Smooth muscle cell of the brain vasculature (primary cell): ENCODE measurements around the gene OR6F1.
"Not testable (repeated sequence)": the region's sequence is repeated elsewhere in the genome, so short reads cannot be mapped to it uniquely, and the experiment has no call there.

Experiments used
- DNase-seq: peaks from one replicate; pipeline ENCODE4 v3.0.0-alpha.2; 2012; ENCODE audit warnings: low read depth, low spot score

OR6F1 gene

GRCh38 chr1:247716546-247716945 lies at the start of gene OR6F1:
Gene OR6F1 (minus strand): TSS chr1:247716646. CDS start chr1:247712755, 3,891 bp downstream.
- no peak for DNase-seq

- DNase-seq = no peak
Observed at GRCh38 chr1:247760456-247760855, 44.0 kb upstream of the OR6F1 start, which contains the start of gene OR1C1. Gene OR1C1 (minus strand): TSS chr1:247760556. CDS start chr1:247758406, 2,150 bp downstream.

GRCh38 chr1:247754311-247754710 lies 37.9 kb upstream of the OR6F1 start:
- not testable (repeated sequence) for DNase-seq

DNA sequence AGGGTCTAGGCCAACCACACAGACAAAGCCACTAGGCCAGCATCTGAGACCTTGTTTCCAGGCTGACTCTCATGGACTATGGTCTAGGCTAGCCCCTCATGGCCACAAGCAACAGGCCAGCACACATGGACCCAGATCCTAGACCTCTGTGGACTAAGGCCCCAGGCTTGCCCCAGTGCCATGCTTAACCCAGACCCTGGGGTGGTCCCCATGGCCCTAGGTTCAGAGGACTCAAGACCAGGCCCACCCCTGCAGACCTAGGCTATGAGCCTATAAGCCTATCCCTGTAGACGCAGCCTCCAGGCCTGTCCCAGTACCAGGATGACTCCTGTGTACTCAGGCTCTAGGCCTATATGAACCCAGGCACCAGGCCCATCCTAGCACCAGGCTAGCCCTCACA lies 33.4 kb upstream of the OR6F1 start:
- DNase-seq = no peak

GRCh38 chr1:247748041-247748440 lies 31.6 kb upstream of the OR6F1 start, which contains the start of gene OR14A2:
Gene OR14A2 (minus strand): TSS chr1:247748141.
- no peak for DNase-seq

DNA sequence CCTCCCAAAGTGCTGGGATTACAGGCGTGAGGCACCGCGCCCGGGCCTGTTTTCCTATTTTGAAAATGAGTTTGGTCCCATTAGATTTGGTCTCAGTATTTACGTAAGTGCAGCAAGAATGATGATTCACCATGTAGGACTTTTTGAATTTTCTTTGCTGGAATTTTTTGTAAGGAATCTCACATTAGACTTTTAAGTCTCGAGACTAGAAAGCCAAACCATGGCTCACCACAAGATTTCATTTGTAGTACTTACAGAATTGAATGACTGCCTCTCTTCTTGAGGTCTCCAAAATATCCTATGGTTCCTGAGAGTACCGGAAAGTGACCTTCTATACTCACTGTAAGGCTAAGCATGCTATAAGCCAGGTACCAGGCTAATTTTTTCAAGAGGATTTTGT lies 31.2 kb upstream of the OR6F1 start:
- DNase-seq = no peak

DNA sequence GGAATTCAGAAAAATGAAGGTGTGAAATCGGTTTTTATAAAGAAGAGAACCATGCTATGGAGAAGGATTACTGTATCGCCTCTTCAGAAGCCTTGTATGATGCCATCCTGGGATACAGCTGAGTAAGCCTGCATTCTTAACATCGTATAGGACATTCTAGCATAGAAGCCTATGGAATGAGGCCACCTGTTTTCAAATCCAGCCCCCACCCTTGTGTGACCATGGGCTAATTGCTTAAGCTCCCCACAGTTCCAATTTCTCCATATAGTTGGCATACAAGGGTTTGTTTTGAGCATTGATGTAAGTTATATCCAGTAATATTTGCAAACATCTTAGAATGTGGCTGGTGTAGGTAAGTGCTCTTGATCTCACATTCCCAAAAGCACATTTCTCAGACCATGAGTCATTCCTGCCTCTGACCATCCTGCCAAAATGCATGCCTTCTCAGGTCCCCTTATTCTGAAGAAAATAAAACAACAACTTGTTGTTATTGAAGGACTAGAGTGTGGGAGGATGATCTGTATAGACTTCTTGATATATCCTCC lies 30.0 kb upstream of the OR6F1 start:
- DNase-seq = no peak

- not testable (repeated sequence) for DNase-seq
Observed at GRCh38 chr1:247742215-247742760, 25.8 kb upstream of the OR6F1 start.

DNA sequence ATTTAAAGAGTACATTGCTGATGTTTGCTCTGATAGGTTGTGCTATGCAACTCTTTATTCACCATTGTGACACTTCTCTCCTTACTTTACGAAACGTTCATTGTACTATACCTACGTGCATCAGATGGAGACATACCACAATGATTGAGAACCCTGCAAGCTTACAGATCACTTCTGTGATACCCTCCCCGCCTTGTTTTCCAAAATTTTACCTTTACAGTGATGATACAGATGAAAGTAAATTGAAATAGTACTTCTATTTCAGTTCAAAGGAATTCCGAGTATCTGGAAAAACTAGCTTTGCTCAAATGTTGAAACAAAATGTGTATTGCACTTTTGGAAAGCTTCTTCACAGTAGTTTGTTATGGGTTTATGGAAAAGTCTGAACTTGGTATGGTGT lies 25.3 kb upstream of the OR6F1 start:
- DNase-seq = no peak

DNA sequence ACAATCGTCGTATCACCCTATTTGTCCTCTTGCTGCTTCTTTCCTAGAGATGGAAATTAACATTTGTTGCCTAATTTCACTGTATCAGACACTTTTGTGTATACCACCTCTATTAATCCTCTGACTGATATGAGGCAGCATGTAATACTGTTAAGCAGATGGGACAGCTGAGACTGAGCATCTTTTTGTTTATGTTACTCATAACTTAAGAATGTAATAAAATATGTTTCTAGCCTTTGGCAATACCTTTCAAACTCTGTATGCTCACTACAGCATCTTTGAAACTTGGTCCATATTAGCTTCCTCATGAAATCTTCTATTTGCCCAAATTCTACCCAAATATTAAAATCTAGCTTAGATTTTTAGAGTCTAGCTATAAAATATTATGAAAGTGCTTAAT lies 24.3 kb upstream of the OR6F1 start:
- DNase-seq = no peak

GRCh38 chr1:247738315-247738714 lies 21.9 kb upstream of the OR6F1 start, which contains the start of gene OR14K1:
Gene OR14K1 (plus strand): TSS chr1:247738615. CDS start chr1:247738615, 0 bp downstream.
- DNase-seq = no peak

DNA sequence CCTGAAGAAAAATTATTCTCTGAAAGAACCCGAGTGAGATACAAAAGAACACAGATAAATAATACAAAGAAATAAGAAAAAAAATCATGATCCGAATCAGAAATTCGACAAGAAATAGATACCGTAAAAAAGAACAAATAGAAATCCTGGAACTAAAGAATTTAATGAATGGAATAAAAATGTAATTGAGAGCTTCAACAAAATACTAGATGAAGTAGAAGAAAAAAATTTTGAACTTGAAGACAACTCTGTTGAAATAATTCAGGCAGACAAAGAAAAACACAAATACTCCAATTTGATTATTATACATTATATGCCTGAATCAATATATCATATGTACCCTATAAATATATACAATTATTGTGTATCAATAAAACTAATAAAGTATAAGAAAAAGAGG lies 4.8 kb upstream of the OR6F1 start:
- no peak for DNase-seq

GRCh38 chr1:247713753-247714152 lies 2.7 kb downstream of the OR6F1 start:
- DNase-seq = no peak

- DNase-seq = not testable (repeated sequence)
Observed at GRCh38 chr1:247710681-247711080, 5.8 kb downstream of the OR6F1 start.

- no peak for DNase-seq
Observed at GRCh38 chr1:247701338-247701737, 15.1 kb downstream of the OR6F1 start.

- DNase-seq = no peak
Observed at GRCh38 chr1:247681288-247681897, 35.1 kb downstream of the OR6F1 start.

- no peak for DNase-seq
Observed at GRCh38 chr1:247680171-247680570, 36.3 kb downstream of the OR6F1 start.

DNA sequence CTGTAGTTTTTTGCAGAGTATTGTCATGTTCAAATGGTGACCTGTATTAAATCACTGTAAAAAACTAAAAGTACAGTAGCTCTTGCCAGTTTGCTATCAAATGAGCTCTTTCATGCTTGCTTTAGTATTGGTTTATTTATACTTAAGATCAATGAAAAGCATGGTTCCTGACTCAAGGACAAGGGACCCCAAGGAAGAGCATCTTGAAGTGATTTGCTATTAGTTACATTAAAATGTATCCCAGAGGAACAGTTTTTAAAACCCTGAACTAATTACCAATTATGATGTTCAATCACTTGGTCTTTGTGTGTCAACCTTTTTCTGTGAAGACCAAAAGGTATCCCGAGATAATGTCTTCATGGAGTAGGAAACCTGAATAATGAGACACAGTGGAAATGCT lies 36.8 kb downstream of the OR6F1 start, which contains the start of gene OR13G1:
Gene OR13G1, minus strand, starts transcription at position 101 of the 400 bp plus-strand sequence. CDS start 6,698 bp downstream, outside the sequence.
- DNase-seq = no peak

DNA sequence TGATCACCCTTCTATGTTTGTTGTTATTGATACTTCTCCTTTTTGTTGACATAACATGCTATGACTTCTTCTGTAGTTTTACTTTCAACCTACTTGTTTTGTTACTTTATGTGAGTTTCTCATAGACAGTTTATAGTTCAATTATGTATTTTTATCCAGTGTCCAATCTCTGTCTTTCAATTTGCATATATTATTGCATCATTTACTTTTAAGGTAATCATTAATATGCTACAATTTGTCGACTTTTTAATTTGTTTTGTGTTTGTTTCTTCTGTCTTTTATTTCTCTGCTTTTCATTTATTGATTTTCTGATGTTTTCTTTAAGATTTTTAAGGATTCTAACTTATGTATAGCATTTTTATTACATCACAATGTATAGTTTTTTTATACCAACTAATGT lies 47.2 kb downstream of the OR6F1 start:
- no peak for DNase-seq
